Measurements from ENCODE around the gene HSD17B12. TPM values are rescaled to one million over a fixed set of nuclear protein-coding genes. Genes with fewer than 3 reads are reported as not detected.

Gene HSD17B12
- 115 and 136 TPM in 2 replicates for total RNA-seq

DNA sequence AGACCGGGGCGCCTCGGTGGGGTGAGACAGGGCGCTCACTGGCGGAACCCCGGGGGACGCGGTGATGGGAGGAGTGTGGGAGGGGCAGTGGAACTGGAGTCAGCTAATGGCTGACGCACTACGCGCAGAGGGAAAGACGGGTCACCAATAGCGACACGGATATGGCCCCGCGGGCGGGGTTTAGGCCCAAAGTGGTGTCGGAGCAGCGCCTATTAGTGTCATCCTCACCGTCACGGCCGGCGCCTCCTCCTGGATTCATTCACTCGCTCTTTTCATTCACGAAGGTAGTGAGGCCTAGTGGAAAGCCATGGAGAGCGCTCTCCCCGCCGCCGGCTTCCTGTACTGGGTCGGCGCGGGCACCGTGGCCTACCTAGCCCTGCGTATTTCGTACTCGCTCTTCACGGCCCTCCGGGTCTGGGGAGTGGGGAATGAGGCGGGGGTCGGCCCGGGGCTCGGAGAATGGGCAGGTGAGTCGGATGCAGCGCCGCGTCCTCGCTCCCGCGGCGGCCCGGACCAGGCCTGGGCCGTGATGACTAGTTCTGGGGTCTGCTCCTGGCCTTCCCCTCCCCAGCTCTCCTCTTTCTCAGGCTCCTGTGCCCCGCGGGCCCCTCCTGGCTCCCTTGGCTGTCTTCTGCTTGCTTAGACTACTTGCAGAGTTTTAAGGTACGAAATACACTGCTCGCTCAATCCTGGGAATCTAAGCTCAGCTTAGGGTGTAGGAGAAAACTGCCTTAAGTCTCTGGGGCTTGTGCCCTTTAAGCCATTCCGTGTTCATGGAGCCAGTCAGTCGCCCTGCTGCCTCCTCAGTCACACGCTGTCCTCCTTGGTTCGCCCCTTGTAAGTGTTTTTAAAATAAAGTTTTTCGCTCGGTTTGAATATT, at the start of gene HSD17B12:
TSS of gene HSD17B12 (plus strand) at position 218 of the 880 bp plus-strand sequence. CDS start at position 308, 90 bp downstream.

DNA sequence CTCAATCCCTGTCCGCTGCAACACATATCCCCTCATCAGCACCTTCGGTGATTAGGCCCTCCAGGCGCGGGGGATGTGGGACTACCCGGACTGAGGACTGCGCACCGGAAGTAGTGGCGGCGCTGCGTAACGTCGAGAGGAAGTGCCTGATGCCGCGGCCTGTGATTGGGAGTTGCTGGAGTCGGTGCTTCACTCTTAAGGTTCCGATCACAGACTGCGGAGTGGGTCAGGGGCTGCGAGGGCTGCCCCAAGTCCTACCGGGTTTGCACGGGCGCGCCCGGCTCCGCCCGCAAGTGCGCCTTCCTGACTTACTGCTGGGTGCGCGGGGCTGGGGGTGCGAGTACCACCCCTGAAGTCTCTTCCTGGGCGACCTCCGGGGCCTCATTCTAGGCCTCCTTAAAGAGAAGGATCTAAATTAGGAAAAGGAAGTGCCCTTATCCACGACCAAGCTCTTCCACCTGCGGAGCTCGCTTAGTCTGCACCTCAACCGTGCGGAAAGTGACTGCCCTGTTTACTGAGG, 200.2 kb downstream of the HSD17B12 start, which contains the start of gene ALKBH3:
TSS of gene ALKBH3 (plus strand) at position 192 of the 520 bp plus-strand sequence. CDS start 1,822 bp downstream, outside the sequence.

Small RNAs within 50 kb of the gene (small RNA-seq; reads per million reads assigned to genes)
- gene PHBP2, result not detected
- not detected for gene RPL23AP63

Other genes starting within 250 kb of the HSD17B12 start
- gene ALKBH3, start 200.1 kb downstream of the HSD17B12 start, total RNA-seq, result 45.4 and 51.4 TPM in 2 replicates